HL-60 (cell line): ENCODE measurements around the gene PLPP6.

Experiments
- DNase-seq, 2 experiments: peaks; one replicate each; pipeline ENCODE4 v3.0.0-alpha.2; 2010 to 2020; ENCODE audit warnings: low read depth in 1 of 2, low spot score in 1 of 2
- H3K27ac ChIP-seq: fragments of 250-450 bp; sonication (Bioruptor Pico); replicated peaks from 2 replicates; pipeline ENCODE4 v1.5.1; 2020; ENCODE audit warnings: mild to moderate bottlenecking, moderate library complexity
- H3K27me3 ChIP-seq: fragments of 250-450 bp; sonication (Bioruptor Pico); 2 replicates; pipeline ENCODE4 v1.5.1; 2021; ENCODE audit warnings: mild to moderate bottlenecking, moderate library complexity; ENCODE audit not compliant: insufficient read depth, poor library complexity, severe bottlenecking
- H3K4me3 ChIP-seq: replicated peaks from 2 replicates; pipeline ENCODE4 v1.5.1; 2011; ENCODE audit warnings: mild to moderate bottlenecking, control low read depth, low read length; ENCODE audit not compliant: insufficient read depth
- CTCF ChIP-seq: IDR thresholded peaks from one replicate; pipeline ENCODE4 v1.5.1; 2011; ENCODE audit warnings: low read length, control low read depth, inconsistent platforms; ENCODE audit not compliant: insufficient read depth
- GABPA ChIP-seq: IDR thresholded peaks from 2 replicates; pipeline ENCODE4 v1.6.1; 2012; ENCODE audit warnings: low read depth
- POLR2AphosphoS5 ChIP-seq: IDR thresholded peaks from 2 replicates; pipeline ENCODE4 v1.6.1; 2012; ENCODE audit warnings: low read depth
- REST ChIP-seq: IDR thresholded peaks from 2 replicates; pipeline ENCODE4 v1.6.1; 2012; ENCODE audit warnings: low read depth; ENCODE audit not compliant: insufficient replicate concordance
- SPI1 ChIP-seq: IDR thresholded peaks from 2 replicates; pipeline ENCODE4 v1.6.1; 2012; ENCODE audit warnings: low read depth, mild to moderate bottlenecking, borderline replicate concordance

Gene PLPP6

GRCh38 chr9:4615778-4616177 is 46.3 kb upstream of the PLPP6 start:
- peaks cover 5% of the 10 kb centered on the region for H3K27me3 ChIP-seq
- TF ChIP-seq SPI1 (no peak), POLR2AphosphoS5 (no peak), GABPA (no peak), REST (no peak), CTCF (no peak)
- no peak overlapping the region for H3K4me3 ChIP-seq
- DNase-seq = no peak
- H3K27ac ChIP-seq = no peak overlapping the region

- Histone ChIP-seq H3K27ac (no peak overlapping the region), H3K27me3 (peaks cover 5% of the 10 kb centered on the region), H3K4me3 (no peak overlapping the region)
- no peak for DNase-seq
- no peak for TF ChIP-seq CTCF
- no peak for TF ChIP-seq SPI1
- no peak for TF ChIP-seq REST
- TF ChIP-seq POLR2AphosphoS5 = no peak
- TF ChIP-seq GABPA = no peak
Measured at GRCh38 chr9:4617752-4618151, 44.3 kb upstream of the PLPP6 start.

GRCh38 chr9:4618700-4619099 is 43.4 kb upstream of the PLPP6 start:
- peak; percentile 87 for TF ChIP-seq SPI1
- TF ChIP-seq REST = no peak
- no peak for TF ChIP-seq CTCF
- H3K27me3 ChIP-seq = peaks cover 5% of the 10 kb centered on the region
- H3K4me3 ChIP-seq = no peak overlapping the region
- H3K27ac ChIP-seq = no peak overlapping the region
- peak in 1 of 2 experiments; percentile 2 for DNase-seq
